GM19328 (cell line): ENCODE measurements around the gene SQSTM1.

Source experiments
- ATAC-seq: cut with Tn5 transposase; IDR thresholded peaks from one replicate; pipeline ENCODE4 v1.9.1; 2021; ENCODE audit warnings: mild to moderate bottlenecking, moderate library complexity; ENCODE audit not compliant: unreplicated experiment

SQSTM1 gene

GRCh38 chr5:179887095-179887494 lies 66.4 kb downstream of the SQSTM1 start:
- no peak for ATAC-seq
